ENCODE data around the gene CKAP2L.

CKAP2L gene

DNA sequence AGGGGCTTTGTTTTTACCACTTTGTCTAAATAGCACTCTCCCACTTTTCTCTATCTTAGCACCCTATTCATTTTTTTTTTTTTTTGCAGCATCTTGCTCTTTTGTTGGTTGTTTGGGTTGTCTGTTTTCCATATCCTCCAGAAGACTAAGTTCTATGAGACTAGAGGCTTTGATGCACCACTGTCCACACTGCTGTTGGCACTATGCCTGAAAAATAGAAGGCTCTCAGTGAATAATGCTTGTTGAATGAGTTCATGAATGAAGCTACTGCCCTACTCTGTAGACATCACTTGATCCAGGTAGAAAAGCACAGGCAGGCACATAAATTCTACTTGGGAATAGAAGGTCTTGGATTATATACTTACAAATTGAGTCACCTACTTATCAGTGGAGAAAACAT is 12.6 kb upstream of the CKAP2L start:
- Histone ChIP-seq H4K20me1 (ENCODE audit: insufficient read depth, low read length) (no peaks in the 10 kb centered on the region), H2AFZ (ENCODE audit: low read length) (no peak overlapping the region), H3K27ac (ENCODE audit: low read length) (no peak overlapping the region), H3K4me1 (ENCODE audit: low read length) (no peaks in the 10 kb centered on the region), H3K4me3 (ENCODE audit: low read length) (no peak overlapping the region), H3K9me2 (replicated peaks; ENCODE audit: insufficient read depth, low read length) (no peaks in the 10 kb centered on the region), H3K79me2 (ENCODE audit: low read length) (no peaks in the 10 kb centered on the region), H3K27me3 (replicated peaks; ENCODE audit: insufficient read depth, low read length) (no peaks in the 10 kb centered on the region), H3K9me3 (replicated peaks; ENCODE audit: insufficient read depth, low read length) (no peaks in the 10 kb centered on the region), H3F3A (ENCODE audit: insufficient read depth, low read length) (no peaks in the 10 kb centered on the region), H3K9ac (ENCODE audit: low read length) (no peak overlapping the region), H3K36me3 (replicated peaks; ENCODE audit: insufficient read depth, low read length) (no peaks in the 10 kb centered on the region), H3K4me2 (ENCODE audit: low read depth, low read length) (no peak overlapping the region)
- TF ChIP-seq EZH2phosphoT487 (IDR thresholded peaks at IDR 0.05; ENCODE audit: low read length) (no peak), EZH2 (optimal IDR thresholded peaks at IDR 0.05; ENCODE audit: low read depth, low read length) (no peak)
- TF ChIP-seq, protein P1, sequence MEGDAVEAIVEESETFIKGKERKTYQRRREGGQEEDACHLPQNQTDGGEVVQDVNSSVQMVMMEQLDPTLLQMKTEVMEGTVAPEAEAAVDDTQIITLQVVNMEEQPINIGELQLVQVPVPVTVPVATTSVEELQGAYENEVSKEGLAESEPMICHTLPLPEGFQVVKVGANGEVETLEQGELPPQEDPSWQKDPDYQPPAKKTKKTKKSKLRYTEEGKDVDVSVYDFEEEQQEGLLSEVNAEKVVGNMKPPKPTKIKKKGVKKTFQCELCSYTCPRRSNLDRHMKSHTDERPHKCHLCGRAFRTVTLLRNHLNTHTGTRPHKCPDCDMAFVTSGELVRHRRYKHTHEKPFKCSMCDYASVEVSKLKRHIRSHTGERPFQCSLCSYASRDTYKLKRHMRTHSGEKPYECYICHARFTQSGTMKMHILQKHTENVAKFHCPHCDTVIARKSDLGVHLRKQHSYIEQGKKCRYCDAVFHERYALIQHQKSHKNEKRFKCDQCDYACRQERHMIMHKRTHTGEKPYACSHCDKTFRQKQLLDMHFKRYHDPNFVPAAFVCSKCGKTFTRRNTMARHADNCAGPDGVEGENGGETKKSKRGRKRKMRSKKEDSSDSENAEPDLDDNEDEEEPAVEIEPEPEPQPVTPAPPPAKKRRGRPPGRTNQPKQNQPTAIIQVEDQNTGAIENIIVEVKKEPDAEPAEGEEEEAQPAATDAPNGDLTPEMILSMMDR (IDR thresholded peaks at IDR 0.05; ENCODE audit: low read length): no peak
- DNase-seq: no peak

DNA sequence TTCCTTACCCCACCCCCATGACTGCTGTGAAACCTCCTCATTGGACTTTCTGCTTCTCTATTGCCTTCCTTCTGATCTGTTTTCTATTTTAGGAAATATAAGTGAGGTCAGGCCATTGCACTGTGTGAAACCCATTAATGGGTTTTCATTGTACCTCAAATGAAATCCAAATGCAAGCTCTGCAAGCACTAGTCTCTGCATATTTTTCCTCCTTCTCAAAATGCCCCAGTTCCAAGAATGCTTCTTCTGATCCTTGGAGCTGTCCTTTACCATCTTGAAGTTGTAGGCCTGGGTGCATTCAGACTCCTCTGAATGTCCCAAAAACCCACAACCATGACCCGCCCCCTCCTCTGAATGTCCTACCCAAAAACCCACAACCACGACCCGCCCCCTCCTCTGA is 11.7 kb upstream of the CKAP2L start:
- Histone ChIP-seq H3K4me1 (ENCODE audit: low read length) (no peaks in the 10 kb centered on the region), H2AFZ (ENCODE audit: low read length) (no peak overlapping the region), H3K27ac (ENCODE audit: low read length) (no peak overlapping the region), H3K4me3 (ENCODE audit: low read length) (no peak overlapping the region), H3K27me3 (replicated peaks; ENCODE audit: insufficient read depth, low read length) (no peaks in the 10 kb centered on the region), H3F3A (ENCODE audit: insufficient read depth, low read length) (no peaks in the 10 kb centered on the region), H4K20me1 (ENCODE audit: insufficient read depth, low read length) (no peaks in the 10 kb centered on the region), H3K79me2 (ENCODE audit: low read length) (no peaks in the 10 kb centered on the region), H3K9me2 (replicated peaks; ENCODE audit: insufficient read depth, low read length) (no peaks in the 10 kb centered on the region), H3K9ac (ENCODE audit: low read length) (no peak overlapping the region), H3K4me2 (ENCODE audit: low read depth, low read length) (no peak overlapping the region), H3K9me3 (replicated peaks; ENCODE audit: insufficient read depth, low read length) (no peaks in the 10 kb centered on the region), H3K36me3 (replicated peaks; ENCODE audit: insufficient read depth, low read length) (no peaks in the 10 kb centered on the region)
- TF ChIP-seq EZH2phosphoT487 (IDR thresholded peaks at IDR 0.05; ENCODE audit: low read length) (no peak), EZH2 (optimal IDR thresholded peaks at IDR 0.05; ENCODE audit: low read depth, low read length) (no peak)
- TF ChIP-seq, protein P1 (IDR thresholded peaks at IDR 0.05; ENCODE audit: low read length): no peak
- no peak for DNase-seq

DNA sequence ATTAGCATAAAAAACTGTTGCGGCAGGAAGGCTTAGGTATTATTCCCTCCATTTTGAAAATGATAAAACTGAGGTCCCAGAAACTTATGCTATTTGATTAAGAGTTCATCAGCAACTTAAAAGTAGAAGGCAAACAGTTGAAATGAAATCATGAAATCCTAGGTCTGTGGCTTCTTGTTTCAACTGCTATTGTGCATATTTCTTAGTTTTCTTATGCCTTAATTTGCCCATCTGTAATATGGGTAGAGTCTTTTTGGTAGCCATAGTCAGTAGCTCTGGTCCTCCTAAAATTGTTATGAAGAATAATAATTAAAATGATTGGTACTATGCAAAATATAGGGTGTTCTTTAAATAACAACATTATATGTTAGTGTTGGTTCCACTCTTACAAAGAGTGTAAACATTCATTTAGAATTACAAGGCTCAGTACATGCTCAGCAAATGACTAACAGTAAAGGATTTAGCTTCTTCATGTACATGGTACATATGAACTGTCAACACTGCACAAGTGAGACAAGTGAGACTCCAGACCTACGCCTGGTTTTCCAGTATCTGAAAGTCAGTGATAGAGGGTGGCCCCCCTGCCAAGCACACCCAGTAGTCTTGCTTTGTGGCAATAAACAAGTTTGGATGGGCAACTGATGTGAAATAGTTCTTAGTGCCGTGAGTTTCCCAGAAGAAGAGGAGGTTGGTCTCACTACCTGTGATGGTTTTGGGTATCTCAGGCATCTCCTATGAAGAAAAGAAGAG is 10.3 kb upstream of the CKAP2L start:
- H3K9ac ChIP-seq (ENCODE audit: low read length): no peak overlapping the region
- peaks cover 3% of the 10 kb centered on the region; the same call in 1 of the 2 replicates for H3K4me1 ChIP-seq (ENCODE audit: low read length)
- no peak for DNase-seq
- no peak overlapping the region for H3K27ac ChIP-seq (ENCODE audit: low read length)
- H3K79me2 ChIP-seq (ENCODE audit: low read length): no peaks in the 10 kb centered on the region
- H3F3A ChIP-seq (ENCODE audit: insufficient read depth, low read length): no peaks in the 10 kb centered on the region
- H4K20me1 ChIP-seq (ENCODE audit: insufficient read depth, low read length): no peaks in the 10 kb centered on the region
- no peaks in the 10 kb centered on the region for H3K9me2 ChIP-seq (replicated peaks; ENCODE audit: insufficient read depth, low read length)
- H3K9me3 ChIP-seq (replicated peaks; ENCODE audit: insufficient read depth, low read length): no peaks in the 10 kb centered on the region
- no peak overlapping the region for H2AFZ ChIP-seq (ENCODE audit: low read length)
- no peaks in the 10 kb centered on the region for H3K36me3 ChIP-seq (replicated peaks; ENCODE audit: insufficient read depth, low read length)
- H3K27me3 ChIP-seq (replicated peaks; ENCODE audit: insufficient read depth, low read length): no peaks in the 10 kb centered on the region
- H3K4me2 ChIP-seq (ENCODE audit: low read depth, low read length): no peak overlapping the region
- TF ChIP-seq, protein P1 (IDR thresholded peaks at IDR 0.05; ENCODE audit: low read length): no peak
- TF ChIP-seq EZH2 (optimal IDR thresholded peaks at IDR 0.05; ENCODE audit: low read depth, low read length) (no peak), EZH2phosphoT487 (IDR thresholded peaks at IDR 0.05; ENCODE audit: low read length) (no peak)
- H3K4me3 ChIP-seq (ENCODE audit: low read length): no peak overlapping the region

Measured in MM.1S (cell line).